Stromal cell of bone marrow (primary cell): ENCODE measurements around the gene PSMC1.

ENCODE experiments used
- DNase-seq: peaks from one replicate; pipeline ENCODE4 v3.0.0-alpha.2; 2012; ENCODE audit warnings: low read depth

PSMC1 gene

DNA sequence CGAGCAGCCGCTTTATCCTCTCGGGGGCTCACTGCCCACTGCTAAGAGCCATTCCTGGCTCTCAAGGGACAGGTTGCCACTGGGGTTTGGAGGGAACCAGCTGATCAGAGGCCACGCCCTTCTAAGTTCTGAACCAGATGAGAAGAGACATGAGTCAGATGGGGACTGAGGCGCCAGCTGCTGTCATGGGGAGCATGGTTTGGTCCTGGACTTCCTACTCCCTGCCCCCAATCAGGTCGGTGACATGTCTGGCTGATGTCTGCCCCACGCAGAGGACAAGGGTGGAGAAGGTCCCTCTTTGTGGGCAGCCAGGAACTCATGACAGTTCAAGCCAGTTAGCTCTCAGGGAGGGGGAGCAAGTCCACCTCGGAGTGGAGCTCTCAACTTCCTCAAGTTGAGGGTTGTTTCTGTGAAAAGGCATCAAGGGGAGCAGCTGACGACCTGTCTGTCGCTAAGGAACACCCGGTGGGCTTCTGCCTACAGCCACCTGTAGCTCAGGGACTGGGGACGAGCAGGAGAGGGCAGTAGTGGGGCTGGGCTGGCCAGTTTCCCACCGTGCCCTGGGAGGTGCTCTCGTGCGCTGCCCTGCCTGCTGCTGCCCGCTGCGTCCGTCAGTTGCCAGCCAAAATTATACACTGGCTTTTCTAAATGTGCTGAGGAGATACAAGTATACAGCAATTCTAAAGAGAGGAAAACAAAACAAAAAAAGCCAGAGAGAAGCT is 20.5 kb downstream of the PSMC1 start:
- no peak for DNase-seq

DNA sequence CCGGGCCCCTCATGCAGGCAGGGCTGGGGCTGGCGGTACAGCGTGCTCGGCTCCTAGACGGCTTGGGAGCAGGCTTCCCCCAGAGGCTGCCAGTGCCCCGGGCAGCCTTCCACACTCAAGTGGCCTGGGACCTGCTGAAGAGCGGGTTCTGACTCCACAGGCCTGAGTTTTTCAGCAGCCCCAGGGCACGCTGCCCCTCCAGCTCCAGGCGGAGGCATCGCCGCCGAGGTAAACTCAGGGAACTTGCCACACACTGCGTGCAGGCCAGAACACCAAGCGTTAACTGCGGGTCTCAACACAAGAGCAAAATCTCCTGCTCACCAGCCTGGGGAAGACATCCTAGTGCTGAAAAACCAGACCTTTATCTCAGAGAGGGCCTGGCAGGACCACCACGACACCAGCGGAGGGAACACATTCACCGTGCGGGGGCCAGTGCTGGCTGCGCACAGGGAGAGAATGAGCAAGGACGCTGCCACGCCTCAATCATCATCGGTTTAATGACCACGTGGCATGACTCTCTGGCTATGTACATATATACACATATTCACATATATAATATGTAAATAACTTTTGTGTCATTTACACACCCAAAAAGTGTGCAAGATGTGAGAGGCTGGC is 21.3 kb downstream of the PSMC1 start:
- no peak for DNase-seq

DNA sequence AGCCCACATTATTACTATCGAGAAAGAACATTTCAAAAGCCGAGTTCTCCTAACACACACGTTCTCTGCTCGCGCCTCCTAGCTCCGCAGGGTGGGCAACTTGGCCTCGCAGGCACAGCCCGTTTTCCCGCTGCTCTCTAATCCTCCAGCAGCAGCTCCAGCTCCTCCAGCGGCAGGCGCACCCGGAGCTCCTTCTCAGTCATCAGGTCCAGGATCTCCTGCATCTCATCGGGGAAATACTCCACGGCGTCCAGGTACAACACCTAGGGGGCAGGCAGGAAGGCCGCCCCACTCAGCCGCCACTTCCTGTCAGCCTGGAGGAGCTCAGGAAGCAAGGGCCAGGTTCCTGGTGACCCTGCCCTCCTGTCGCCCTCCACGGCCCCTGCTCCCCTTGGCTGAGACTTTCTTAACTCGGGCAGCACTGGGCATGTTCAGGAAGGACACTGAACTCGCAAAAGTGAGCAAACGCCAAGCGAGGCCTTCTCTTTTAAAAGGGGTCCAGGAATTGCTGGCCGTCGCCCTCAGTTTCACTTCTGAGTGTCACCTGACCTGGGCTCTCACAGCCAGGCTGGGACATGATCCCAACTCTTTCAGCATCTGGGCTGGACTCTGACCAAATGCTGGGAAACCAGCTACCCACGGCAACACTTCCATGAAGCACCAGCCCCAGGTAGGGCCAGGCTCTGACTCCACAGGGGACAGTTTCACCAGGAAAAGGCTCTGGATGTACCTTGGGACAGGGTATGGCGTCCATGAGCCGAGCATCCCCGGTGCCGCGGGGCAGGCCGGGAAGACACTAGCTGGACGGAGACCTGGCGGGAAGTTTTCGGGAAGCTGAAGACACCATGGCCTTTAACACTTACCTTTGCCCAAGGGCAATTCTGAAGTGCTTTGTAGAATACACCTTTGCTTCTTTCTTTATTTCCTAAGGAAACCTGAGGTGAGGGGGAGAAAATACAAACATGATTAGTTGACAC is 22.1 kb downstream of the PSMC1 start:
- no peak for DNase-seq

DNA sequence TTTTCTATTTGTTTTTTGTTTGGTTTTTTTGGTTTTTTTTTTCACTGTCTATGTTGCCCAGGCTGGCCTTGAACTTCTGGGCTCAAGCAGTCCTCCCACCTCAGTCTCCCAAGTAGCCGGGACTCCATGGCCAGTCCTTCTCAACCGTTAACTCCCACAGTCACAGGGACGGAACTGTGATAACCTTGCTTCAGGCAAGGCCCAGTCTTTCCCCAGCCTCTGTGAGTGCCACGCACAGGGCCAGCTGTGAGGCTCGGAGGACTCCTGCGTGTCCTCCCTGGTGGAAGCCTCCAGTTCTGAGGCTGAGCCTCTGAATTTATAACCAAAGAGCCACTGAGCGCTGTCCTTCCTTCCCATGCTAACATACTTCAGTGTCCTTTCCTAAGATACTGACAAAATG is 23.7 kb downstream of the PSMC1 start:
- no peak for DNase-seq

DNA sequence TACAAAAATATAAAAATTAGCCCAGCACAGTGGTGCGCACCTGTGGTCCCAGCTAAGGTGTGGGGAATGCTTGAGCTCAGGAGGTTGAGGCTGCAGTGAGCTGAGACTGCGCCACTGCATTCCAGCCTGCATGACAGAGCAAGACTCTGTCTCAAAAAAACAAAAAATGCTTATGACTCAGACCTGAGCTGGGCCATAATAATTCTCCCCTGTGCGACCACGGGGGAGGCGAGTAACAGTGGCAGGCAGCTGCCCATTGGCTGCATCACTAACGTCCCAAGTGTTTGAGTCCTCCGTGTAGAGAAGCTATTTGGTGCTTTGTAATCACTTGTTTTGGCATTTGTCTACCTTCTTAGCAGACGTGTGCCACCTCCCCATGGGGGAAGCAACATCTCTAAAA is 24.9 kb downstream of the PSMC1 start:
- DNase-seq = peak; percentile 61

DNA sequence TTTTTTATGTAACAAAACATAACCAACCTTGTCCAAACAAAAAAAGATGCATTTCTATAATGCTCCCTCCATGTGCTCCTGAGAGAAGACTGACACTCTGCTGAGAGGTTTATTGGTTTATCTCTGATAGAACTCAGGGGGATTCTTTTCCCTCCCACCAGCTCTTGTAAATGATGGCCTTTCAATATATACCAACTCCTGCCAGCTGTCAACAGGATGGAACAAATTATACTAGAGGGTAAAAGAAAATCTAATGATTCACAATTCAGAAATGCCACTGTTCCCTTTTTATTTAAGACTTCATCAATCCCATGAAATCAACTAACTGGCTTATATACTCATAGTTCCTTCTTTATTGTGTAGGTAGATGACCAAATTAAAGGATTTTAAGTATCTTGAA is 25.4 kb downstream of the PSMC1 start:
- DNase-seq = no peak

DNA sequence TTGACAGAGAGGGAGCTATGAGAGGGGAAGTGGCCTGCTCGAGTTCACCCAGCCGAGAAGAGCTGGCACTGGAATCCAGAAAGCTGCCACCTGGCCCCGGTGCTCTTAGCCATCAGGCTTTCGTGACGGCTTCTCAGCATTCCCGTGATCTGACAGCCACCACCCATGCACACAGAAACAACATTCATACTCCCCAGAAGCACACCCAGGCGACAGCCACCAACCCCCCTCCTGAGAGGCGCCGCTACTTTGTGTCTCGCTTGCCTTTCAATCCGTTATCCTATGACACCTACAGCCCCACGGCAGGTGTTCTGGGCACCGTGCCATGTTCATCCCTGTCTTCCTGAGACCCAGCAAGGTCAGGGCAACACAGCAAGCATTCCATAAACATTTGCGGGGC is 31.4 kb downstream of the PSMC1 start:
- no peak for DNase-seq

DNA sequence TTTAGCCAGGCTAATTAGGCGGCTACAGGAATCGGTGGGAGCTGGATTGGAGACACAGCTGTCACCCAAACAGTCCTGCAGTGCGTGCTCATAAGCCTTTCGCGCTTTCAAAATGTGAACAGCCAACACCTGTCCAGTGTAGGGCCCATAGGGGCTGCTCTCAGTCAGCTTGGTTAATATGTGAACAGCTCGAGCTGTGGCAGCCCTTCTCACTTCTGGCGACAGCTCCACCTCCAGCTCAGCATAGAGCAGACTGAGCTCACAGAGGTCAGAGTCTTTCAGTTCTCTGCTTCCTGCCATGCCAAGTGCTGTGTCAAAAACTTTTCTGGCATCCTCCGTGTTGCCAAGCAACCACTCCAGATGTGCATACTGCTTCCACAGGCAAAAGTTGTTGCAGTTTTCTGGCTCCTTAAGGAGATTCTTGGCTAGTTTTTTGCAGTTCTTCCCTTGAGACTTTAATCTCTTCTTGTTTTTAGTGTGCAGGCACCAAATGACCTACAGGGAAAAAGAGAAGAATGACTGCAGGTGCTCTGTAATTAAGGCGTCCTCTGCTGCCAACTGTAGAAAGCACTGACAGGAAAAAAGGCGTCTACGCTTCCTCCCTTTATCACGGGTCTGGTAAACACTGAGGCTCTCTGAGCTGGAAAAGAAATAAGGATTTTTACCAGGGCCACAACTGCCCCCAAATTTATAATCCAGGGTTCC is 32.5 kb downstream of the PSMC1 start:
- DNase-seq = no peak

DNA sequence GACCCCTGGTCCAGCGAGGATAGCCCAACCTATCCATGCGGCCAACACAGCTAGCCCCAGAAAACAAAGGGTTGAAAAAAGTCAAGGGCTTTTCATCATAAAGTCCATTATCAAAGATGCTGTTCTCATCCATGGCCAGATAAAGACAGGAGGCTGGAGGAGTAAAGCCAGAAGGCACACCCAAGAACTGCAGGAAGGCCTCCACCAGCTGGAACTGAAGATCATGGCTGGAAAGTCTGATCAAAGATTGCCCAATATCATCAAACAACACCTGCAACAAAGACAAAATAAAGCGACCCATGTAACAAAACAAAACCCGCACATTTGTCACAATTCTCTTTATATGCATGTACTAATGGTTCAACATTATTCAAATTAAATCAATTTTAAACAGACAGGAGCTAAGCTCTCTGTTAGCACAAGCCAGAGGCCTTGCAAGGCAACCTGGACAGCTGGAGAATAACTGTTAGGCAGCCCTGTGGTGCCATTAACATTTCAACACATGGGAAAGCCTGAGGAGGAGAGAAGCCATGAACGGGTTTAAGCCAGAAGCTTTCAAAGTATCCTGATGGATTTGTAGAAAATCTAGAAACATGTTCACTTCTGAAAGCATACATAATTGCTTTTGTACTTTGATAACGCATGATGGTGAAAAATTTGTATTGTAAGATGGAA is 34.1 kb downstream of the PSMC1 start:
- no peak for DNase-seq

DNA sequence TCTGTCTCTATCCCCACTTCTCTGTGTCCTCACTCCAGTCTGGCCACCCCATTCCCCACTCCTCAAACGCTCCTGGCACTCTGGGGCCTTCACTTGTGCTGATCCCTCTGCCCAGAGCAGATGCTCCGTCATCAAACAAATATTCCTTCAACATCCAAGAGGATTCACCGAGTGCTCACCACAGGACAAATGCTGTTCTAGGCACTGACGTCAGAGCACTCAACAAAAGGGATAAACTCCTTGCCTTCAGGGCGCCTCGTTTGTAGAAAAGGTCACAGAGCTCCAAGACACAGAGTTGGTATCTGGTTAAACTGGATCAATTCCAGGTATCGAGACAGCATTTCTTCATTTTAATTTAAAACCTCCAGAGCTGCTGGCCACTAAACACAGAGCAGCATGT is 35.3 kb downstream of the PSMC1 start:
- no peak for DNase-seq

DNA sequence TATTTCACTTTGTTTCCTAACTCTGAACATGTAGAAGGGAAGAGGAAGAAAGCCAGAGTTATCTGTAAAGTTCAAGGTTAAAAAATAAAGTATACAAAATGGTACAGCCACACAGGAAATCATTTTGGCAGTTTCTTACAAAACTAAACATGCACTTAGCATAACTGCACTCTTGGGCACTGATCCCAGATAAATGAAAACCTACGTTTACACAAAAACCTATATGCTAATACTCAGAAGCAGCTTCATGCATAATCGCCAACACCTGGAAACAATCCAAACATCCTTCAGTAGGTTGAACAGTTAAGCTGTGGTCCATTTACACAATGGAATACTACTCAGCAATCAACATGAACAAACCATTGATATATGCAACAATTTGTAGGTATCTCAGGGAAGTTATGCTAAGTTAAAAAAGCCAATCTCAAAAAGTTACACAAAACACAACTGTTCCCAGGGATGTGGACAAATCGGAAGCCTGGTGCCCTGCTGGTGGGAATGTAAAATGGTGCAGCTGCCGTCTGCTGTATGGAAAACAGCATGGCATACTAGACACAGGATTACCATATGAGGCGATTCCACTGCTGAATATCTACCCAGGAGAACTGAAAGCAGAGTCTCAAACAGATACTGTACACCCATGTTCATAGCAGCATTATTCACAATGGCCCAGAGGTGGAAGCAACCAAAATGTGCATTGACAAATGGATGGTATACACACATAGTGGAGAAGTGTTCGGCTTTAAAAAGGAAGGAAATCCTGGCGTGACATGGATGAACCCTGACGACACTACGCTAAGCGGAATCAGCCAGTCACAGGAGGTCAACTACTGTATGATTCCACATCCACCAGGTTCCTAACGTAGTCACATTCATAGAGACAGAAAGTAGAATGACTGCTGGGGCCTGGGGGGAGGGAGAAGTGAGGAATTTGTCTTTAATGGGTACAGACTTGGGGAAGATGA is 37.7 kb downstream of the PSMC1 start:
- no peak for DNase-seq

DNA sequence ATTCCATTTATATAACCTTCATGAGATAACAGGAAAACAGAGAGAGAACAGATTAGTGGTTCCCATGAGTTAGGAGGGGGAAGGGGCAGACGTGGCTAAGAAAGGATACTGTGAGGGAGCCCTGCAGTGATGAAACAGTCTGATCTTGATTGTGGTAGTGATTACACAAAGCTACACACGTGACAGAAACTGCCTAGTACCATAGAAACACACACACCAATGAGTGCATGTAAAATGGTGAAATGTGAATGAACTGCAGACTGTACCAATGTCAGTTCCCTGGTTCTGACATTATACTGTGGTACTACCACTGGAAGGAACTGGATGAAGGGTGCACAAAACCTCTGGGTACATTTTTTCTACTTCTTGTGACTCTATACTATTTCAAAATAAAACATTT is 38.5 kb downstream of the PSMC1 start:
- no peak for DNase-seq

DNA sequence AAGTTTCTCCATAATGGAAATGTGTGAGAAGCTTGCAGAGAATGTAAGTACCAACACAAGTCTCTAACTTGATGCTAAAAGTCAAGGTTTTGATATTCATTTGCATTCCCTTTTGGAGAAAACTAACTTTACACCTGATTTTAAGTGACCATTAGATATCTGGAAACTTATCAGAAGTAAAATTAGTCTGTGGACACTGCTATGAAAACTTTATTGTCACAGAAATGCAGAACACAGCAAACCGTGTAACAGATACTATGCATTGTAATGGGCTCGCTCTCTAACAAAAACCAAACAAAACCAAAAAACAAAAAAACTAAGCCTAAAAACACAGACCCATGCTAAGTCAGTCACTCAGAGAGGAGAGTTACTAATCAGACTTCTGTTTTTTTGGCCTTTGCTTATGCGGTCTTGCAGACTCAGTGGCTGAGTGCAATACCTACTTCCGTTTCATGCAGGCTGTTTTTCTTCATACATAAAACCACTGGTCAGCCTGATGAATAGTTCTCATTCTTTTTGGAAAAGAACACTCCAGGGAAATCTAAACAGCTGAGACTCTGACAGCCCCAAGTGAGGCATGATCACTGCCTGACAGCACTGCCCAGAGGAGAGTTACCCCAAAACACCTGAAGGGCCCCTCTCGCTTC is 39.6 kb downstream of the PSMC1 start:
- DNase-seq = peak; percentile 45

DNA sequence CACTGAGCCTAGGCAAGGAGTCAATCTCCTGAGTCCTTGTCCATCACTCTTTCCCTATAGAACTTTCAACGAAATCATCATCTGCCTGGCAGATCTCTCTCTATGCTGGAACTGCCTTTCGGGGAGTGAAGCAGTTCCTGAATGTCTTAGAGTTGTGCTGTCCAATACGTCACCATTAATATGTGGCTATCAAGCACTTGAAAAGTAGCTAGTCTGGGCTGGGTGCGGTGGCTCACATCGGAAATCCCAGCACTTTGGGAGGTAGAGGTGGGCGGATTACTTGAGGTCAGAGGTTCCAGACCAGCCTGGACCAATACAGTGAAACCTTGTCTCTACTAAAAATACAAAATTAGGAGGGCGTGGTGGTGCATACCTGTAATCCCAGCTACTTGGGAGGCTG is 40.3 kb downstream of the PSMC1 start:
- DNase-seq = no peak

DNA sequence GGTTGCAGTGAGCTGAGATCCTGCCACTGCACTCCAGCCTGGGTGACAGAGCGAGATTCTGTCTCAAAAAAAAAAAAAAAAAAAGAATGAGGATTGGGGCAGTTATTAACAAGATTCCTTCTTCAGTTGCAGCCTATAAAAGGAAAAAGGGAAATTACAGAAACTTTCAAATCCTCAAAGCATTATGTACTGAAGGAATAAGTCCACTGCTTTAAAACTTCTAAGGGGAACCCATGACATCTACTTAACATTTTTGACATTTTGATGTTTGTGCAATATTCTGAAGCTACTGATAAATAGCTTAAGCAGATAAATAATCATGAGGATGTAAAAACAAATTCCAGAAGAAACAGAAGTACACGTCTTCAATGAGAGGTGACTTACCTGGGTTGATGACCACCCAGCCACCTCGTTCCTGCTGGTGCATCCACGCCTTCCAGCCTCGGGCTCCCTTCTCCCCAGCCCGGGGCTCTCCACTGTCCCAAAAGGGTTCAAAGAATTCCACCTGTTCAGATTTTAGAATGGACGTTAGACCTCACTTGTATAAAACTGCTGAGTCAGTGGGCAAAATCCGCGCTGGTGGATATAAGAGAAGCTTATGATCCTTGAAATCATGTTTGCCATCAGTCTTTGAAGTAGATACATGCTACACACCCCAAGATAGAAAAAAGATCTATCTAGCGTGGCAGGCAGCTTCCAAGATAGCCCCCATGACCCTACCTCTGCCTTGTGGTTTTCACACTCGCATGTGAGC is 41.7 kb downstream of the PSMC1 start:
- DNase-seq = no peak

DNA sequence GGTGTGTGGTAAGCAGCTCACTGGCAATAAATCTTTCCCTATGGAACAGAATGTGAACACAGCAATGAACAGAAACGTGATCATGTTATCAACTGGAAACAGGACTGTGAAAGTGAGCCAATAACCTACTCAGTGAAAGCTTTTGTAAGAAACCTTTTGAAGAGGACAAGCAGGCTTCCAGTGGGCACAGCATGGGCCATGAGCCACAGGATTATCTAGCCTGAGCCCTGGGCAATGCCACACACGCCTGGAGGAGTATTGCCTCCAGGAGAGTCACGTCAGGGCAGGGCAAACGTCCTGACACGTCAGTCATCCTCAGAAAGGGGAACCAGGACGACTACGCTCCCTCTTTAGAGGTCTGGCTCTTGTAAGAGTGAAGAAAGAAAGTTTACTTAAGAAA is 43.1 kb downstream of the PSMC1 start:
- no peak for DNase-seq

DNA sequence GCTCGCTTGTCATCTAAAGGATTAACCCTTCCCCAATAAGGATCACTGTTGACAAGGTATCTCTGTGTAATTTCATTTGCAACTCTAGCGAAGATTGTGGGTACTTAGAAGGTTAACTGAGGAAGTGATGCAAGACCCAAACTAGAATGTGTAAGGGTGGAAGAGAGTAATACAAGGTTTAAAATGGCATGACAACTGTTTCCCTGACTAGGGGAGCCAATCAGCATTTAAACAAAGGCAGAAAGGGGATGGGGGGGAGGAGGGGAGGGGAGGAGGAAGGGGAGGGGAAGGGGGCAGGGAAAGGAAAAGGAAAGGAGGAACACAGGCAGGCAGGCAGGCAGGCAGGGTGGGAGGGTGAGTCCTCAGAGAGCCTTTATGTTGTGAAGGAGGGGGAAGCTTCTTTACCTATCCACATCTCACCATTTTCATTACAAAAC is 44.3 kb downstream of the PSMC1 start:
- DNase-seq = no peak

DNA sequence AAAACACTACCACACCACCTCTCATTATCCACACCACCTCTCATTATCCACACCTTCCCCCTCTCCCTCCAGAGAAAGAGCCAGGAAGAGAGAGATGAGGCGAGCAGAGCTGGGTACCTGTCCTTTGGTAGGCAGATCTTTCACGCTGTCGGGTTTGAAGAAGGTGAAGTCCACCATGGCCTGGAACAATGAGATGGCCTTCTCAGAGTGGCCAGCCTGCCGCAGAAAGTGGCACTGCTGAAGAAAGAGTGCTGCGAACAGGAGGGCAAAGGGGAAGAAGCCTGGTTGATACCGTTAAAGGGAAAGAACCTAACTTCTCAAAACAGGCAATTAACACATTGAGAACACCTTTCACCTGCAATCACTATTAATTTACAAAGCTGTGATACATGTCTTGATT is 44.8 kb downstream of the PSMC1 start:
- no peak for DNase-seq

DNA sequence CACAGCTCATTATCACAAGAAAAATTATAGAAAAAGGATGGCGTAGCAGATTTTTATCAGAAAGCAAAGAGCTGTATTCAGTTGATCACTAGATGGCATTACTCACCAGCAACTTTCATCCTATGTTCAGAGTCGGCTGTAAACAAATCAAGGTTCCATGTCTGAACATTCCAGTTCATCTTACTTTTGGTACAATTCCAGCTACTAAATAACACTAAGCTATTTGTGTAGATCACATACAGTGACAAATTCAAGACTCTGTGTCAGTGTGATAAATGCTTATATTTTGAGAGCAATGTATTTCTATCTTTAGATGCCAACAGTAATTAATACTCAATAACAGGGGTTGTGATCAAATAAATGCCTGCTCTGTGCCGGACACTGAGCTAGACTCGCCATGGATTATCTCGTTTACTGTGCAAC is 45.3 kb downstream of the PSMC1 start:
- DNase-seq = peak; percentile 25
